ENCODE data around the gene SERPINB5. TPM values are rescaled to one million over a fixed set of nuclear protein-coding genes. Genes with fewer than 3 reads are reported as not detected.

The SERPINB5 gene
- total and polyA plus RNA-seq, 2 of the 13 experiments (the other 11 are each of a cell fraction or from before 2014, with no cell fraction given), result not detected

GRCh38 chr18:63542069-63542468 is 65.3 kb downstream of the SERPINB5 start, which contains the start of gene SERPINB12 (continued):
- TF ChIP-seq BRCA1 (CRISPR knock-in tag; IDR thresholded peaks at IDR 0.05) (no peak), ZNF468 (CRISPR knock-in tag; IDR thresholded peaks at IDR 0.05) (no peak), TGIF2 (CRISPR knock-in tag; IDR thresholded peaks at IDR 0.05) (no peak), ZNF737 (CRISPR knock-in tag; IDR thresholded peaks at IDR 0.05; ENCODE audit: borderline replicate concordance) (no peak), ZSCAN30 (CRISPR knock-in tag; IDR thresholded peaks at IDR 0.05) (no peak), SMAD9 (CRISPR knock-in tag; IDR thresholded peaks at IDR 0.05) (no peak)

GRCh38 chr18:63544017-63544416 is 67.3 kb downstream of the SERPINB5 start:
- in situ Hi-C loops (cut with HindIII; ENCODE audit: extremely low pct_ligation_motif_present, low pct_unique_long_range_greater_than_20kb) (no loop called here), intact Hi-C loops (cut with micrococcal nuclease; ENCODE audit: unreplicated experiment) (no loop called here)
- no peak for DNase-seq (ENCODE audit: low spot score)
- H3K4me3 ChIP-seq (replicated peaks in 1 of 3; ENCODE audit: insufficient read depth in 1 of 3, low read depth in 2 of 3, low read length in 3 of 3), result no peak overlapping the region
- FAIRE-seq, result no peak
- no peak for ATAC-seq
- WGBS (ENCODE audit: low lambda C conversion rate), result 2% methylated on average over 2 of the region's 2 CpGs
- no TSS peak for BruUV-seq (replicated peaks)
- no peak for TF ChIP-seq ATF6 (CRISPR knock-in tag; conservative IDR thresholded peaks at IDR 0.05)
- TF ChIP-seq TIGD3 (CRISPR knock-in tag; IDR thresholded peaks at IDR 0.05; ENCODE audit: borderline replicate concordance), result no peak
- no peak for TF ChIP-seq FLYWCH1 (CRISPR knock-in tag; IDR thresholded peaks at IDR 0.05)
- ChIA-PET CTCF (ENCODE audit: low intra/inter-chr PET ratio, low total read pairs) (no interaction called here), POLR2A (no interaction called here)
- no peaks in the 10 kb centered on the region for H3K79me2 ChIP-seq (ENCODE audit: insufficient read depth, low read length)
- no peak overlapping the region for H2AFZ ChIP-seq (ENCODE audit: low read length)
- no peak overlapping the region for H3K9ac ChIP-seq (ENCODE audit: insufficient read depth, low read depth, low read length)
- no peak overlapping the region for H3K4me2 ChIP-seq (ENCODE audit: low read depth, low read length)
- no peaks in the 10 kb centered on the region for H3K4me1 ChIP-seq (ENCODE audit: insufficient read depth, low read length)
- H3K9me3 ChIP-seq (ENCODE audit: low read length), result no peaks in the 10 kb centered on the region
- H3K27me3 ChIP-seq (ENCODE audit: control insufficient read depth in 1 of 2, insufficient read depth in 2 of 2, low read length in 2 of 2), result no peaks in the 10 kb centered on the region
- no peaks in the 10 kb centered on the region for H4K20me1 ChIP-seq (ENCODE audit: insufficient read depth, low read length)
- no peaks in the 10 kb centered on the region for H3K36me3 ChIP-seq (replicated peaks in 1 of 2; ENCODE audit: control insufficient read depth in 1 of 2, insufficient read depth in 2 of 2, low read length in 2 of 2)
- H3K27ac ChIP-seq (ENCODE audit: extremely low read length, insufficient read depth, low read length), result no peak overlapping the region
